ENCODE measurements around the gene MESP2.

- TF ChIP-seq CTCF (IDR thresholded peaks at IDR 0.05; ENCODE audit: poor library complexity), result no peak
- TF ChIP-seq EZH2phosphoT487 (IDR thresholded peaks at IDR 0.05; ENCODE audit: low read depth, severe bottlenecking, unreplicated experiment), result no peak
- no peak for TF ChIP-seq EZH2 (IDR thresholded peaks at IDR 0.05; ENCODE audit: borderline replicate concordance)
These were observed 47.9 kb downstream of the MESP2 start for GRCh38 chr15:89823836-89824606.

Data from hepatocyte (in vitro differentiated cells).